22Rv1 (cell line): ENCODE measurements around the gene INPP5A.

Experiments used
- CTCF ChIP-seq: fragments of 450-650 bp; IDR thresholded peaks from 2 replicates; pipeline ENCODE4 v1.5.1; 2017; ENCODE audit warnings: mild to moderate bottlenecking
- ZFX ChIP-seq: fragments of 450-650 bp; IDR thresholded peaks from 2 replicates; pipeline ENCODE4 v1.6.1; 2017; ENCODE audit warnings: antibody characterized with exemption, borderline replicate concordance

GRCh38 chr10:132496360-132497062, 41.1 kb upstream of the INPP5A start:
- TF ChIP-seq CTCF (no peak), ZFX (no peak)
